GM19099 (cell line): Measurements from ENCODE around the gene RBM41.

Experiments used
- POLR2A ChIP-seq: IDR thresholded peaks from 3 replicates; pipeline ENCODE4 v1.6.1; 2011; ENCODE audit warnings: low read depth; ENCODE audit not compliant: insufficient read length; ENCODE audit errors: extremely low read depth

Gene RBM41

DNA sequence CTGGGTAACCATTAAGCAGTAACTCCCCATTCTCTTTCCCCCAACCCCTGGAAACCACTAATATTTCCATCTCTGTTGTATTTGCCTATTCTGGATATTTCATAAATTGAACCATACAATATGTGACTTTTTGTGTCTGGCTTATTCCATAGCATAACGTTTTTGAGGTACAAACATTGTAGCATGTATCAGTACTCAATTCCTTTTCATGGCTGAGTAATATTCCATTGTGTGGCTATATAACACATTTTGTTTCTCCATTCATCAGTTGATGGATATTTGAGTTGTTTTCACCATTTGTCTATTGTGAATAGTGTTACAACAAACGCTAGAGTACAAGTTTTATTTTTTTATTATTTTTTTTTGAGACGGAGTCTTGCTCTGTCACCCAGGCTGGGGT, 63.6 kb downstream of the RBM41 start:
- no peak for TF ChIP-seq POLR2A

DNA sequence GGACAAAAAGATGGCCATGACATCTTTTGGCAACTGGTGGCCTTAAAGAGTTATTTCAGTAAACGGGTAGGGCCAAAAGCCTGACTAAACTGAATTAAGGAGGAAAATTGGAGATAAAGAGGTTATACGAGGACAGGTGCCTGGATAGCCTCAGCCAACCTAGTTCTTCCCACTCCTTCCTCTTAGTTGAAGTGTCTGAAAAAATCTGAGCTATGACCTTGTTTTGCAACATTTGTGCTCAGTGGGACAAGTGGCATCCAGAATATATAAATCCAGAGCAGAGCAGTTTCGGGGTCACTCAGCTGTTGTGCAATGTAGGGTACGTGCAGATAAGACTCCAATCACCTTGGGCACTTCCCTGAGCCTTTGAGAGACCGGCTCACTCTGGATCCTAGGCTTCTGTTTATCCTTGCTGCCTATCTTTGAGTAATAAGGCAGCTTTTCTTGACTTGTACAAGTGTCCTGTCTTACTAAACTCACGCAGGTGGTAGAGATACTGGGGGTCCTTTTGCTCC, 68.4 kb downstream of the RBM41 start:
- no peak for TF ChIP-seq POLR2A

DNA sequence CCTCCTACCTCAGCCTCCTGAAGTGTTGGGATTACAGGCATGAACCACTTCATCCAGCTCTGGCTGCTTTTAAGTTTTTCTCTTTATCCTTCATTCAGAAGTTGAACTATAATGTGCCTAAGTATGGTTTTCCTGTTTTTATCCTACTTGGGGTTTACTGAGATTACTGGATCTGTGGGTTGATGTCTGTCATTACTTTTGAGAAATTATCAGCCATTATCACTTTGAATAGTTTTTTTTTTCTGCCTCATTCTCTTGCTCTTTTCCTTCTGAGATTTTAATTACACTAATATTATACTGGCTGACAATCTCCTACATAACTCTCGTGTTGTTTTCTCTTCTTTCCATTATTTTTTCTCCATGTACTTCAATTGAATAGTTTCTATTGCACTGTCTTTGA, 71.0 kb downstream of the RBM41 start:
- TF ChIP-seq POLR2A, result no peak

DNA sequence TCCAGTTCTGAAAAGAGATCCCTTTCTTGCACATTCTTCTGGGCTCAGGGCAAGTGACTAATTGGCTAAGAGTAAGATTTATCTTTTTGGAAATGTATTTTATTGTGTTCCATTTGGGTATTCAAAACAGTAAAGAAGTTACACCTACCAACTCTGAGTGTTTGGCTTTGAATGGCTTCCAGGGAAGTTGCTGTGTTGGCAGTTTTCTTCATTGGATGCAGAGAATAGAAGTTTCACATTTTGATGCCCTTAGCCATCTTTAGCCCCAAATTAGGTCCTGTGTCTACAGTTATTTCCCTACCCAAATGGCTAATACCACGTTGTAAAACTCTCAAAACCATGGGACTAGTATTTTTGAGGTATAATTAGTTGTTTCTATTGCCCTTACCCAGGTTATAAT, 88.9 kb downstream of the RBM41 start:
- no peak for TF ChIP-seq POLR2A

DNA sequence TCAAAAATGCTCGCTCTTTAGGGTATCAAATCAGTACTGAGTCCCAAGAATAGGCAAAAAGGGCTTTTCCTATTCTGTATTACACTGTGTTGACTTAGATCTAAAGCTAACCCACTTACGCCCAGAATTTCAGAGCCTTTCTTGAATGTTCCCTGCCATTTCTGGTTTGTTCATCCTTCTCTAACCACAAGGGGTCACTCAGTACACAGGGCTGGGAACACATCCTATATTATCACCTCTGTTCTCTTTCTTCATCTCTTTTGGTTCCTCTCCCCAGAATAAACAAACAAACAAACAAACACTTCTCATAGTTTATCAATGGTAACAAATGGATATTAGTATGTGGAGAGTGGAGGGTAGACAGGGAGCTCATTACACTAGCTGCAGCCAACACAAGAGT, 93.1 kb downstream of the RBM41 start:
- TF ChIP-seq POLR2A, result no peak

DNA sequence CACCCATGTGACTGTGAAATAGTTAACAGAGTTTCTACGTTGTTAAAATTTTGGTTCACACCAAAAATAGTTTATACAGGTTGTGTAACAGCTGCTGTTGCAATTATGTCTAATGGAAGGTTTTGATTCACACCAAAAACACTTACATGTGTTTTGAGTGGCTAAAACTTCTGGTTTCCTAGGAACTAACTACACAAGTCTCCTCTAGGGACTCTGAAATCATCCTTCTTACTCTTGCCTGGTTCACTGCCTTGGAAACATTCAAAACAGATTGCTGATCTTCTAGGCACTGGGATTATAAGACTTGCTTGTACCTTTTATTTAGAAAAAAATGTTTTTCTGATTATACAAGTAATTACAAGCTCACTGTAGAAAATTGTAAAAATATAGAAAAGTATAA, 103.7 kb downstream of the RBM41 start:
- TF ChIP-seq POLR2A, result no peak
